HL-60 (cell line): Measurements from ENCODE around the gene ANGPTL8.

ENCODE experiments used
- GABPA ChIP-seq: IDR thresholded peaks from 2 replicates; pipeline ENCODE4 v1.6.1; 2012; ENCODE audit warnings: low read depth
- POLR2AphosphoS5 ChIP-seq: IDR thresholded peaks from 2 replicates; pipeline ENCODE4 v1.6.1; 2012; ENCODE audit warnings: low read depth
- TF ChIP-seq, protein P1 (sequence below): IDR thresholded peaks from one replicate; pipeline ENCODE4 v1.5.1; 2011; ENCODE audit warnings: low read length, control low read depth, inconsistent platforms; ENCODE audit not compliant: insufficient read depth
- TF ChIP-seq, protein P2 (sequence below): IDR thresholded peaks from 2 replicates; pipeline ENCODE4 v1.6.1; 2012; ENCODE audit warnings: low read depth; ENCODE audit not compliant: insufficient replicate concordance

GRCh38 chr19:11214387-11214786 lies 25.0 kb upstream of the ANGPTL8 start:
- TF ChIP-seq GABPA (no peak), POLR2AphosphoS5 (no peak)
- TF ChIP-seq, protein P1, sequence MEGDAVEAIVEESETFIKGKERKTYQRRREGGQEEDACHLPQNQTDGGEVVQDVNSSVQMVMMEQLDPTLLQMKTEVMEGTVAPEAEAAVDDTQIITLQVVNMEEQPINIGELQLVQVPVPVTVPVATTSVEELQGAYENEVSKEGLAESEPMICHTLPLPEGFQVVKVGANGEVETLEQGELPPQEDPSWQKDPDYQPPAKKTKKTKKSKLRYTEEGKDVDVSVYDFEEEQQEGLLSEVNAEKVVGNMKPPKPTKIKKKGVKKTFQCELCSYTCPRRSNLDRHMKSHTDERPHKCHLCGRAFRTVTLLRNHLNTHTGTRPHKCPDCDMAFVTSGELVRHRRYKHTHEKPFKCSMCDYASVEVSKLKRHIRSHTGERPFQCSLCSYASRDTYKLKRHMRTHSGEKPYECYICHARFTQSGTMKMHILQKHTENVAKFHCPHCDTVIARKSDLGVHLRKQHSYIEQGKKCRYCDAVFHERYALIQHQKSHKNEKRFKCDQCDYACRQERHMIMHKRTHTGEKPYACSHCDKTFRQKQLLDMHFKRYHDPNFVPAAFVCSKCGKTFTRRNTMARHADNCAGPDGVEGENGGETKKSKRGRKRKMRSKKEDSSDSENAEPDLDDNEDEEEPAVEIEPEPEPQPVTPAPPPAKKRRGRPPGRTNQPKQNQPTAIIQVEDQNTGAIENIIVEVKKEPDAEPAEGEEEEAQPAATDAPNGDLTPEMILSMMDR, result no peak
- TF ChIP-seq, protein P2, sequence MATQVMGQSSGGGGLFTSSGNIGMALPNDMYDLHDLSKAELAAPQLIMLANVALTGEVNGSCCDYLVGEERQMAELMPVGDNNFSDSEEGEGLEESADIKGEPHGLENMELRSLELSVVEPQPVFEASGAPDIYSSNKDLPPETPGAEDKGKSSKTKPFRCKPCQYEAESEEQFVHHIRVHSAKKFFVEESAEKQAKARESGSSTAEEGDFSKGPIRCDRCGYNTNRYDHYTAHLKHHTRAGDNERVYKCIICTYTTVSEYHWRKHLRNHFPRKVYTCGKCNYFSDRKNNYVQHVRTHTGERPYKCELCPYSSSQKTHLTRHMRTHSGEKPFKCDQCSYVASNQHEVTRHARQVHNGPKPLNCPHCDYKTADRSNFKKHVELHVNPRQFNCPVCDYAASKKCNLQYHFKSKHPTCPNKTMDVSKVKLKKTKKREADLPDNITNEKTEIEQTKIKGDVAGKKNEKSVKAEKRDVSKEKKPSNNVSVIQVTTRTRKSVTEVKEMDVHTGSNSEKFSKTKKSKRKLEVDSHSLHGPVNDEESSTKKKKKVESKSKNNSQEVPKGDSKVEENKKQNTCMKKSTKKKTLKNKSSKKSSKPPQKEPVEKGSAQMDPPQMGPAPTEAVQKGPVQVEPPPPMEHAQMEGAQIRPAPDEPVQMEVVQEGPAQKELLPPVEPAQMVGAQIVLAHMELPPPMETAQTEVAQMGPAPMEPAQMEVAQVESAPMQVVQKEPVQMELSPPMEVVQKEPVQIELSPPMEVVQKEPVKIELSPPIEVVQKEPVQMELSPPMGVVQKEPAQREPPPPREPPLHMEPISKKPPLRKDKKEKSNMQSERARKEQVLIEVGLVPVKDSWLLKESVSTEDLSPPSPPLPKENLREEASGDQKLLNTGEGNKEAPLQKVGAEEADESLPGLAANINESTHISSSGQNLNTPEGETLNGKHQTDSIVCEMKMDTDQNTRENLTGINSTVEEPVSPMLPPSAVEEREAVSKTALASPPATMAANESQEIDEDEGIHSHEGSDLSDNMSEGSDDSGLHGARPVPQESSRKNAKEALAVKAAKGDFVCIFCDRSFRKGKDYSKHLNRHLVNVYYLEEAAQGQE, result no peak
